Measurements from ENCODE around the gene FAM32A.
A peak's percentile ranks its signal among the peaks of the same experiment; 100 is the strongest.

The FAM32A gene

GRCh38 chr19:16185123-16185767 lies at the start of gene FAM32A:
FAM32A (plus strand) TSS chr19:16185410; CDS start chr19:16185443, 33 bp downstream.
- peak; percentile 98 for DNase-seq

GRCh38 chr19:16135430-16136127 lies 49.6 kb upstream of the FAM32A start:
- DNase-seq: no peak

GRCh38 chr19:16136185-16136999 lies 48.8 kb upstream of the FAM32A start:
- no peak for DNase-seq

- no peak for DNase-seq
Measured at GRCh38 chr19:16139752-16140151, 45.5 kb upstream of the FAM32A start.

- no peak for DNase-seq
Measured at GRCh38 chr19:16141043-16141442, 44.2 kb upstream of the FAM32A start.

GRCh38 chr19:16142032-16142580 lies 43.1 kb upstream of the FAM32A start:
- no peak for DNase-seq

GRCh38 chr19:16143399-16144215 lies 41.6 kb upstream of the FAM32A start, which contains the start of gene HSH2D:
HSH2D (plus strand) TSS chr19:16143685; CDS start chr19:16148751, 5,066 bp downstream.
- DNase-seq: peak; percentile 8

- no peak for DNase-seq
Measured at GRCh38 chr19:16144216-16144581, 41.0 kb upstream of the FAM32A start.

GRCh38 chr19:16146112-16146511 lies 39.1 kb upstream of the FAM32A start:
- DNase-seq: no peak

- DNase-seq: no peak
Measured at GRCh38 chr19:16148443-16149229, 36.6 kb upstream of the FAM32A start.

- no peak for DNase-seq
Measured at GRCh38 chr19:16153582-16154336, 31.5 kb upstream of the FAM32A start.

- no peak for DNase-seq
Measured at GRCh38 chr19:16154557-16154956, 30.7 kb upstream of the FAM32A start.

- no peak for DNase-seq
Measured at GRCh38 chr19:16155128-16155527, 30.1 kb upstream of the FAM32A start.

- no peak for DNase-seq
Measured at GRCh38 chr19:16156904-16157303, 28.3 kb upstream of the FAM32A start.

GRCh38 chr19:16157601-16158000 lies 27.6 kb upstream of the FAM32A start:
- DNase-seq: no peak

GRCh38 chr19:16159655-16160054 lies 25.6 kb upstream of the FAM32A start:
- DNase-seq: no peak

- no peak for DNase-seq
Measured at GRCh38 chr19:16160445-16160942, 24.7 kb upstream of the FAM32A start.

GRCh38 chr19:16160943-16161560 lies 24.2 kb upstream of the FAM32A start:
- DNase-seq: no peak

- no peak for DNase-seq
Measured at GRCh38 chr19:16161840-16162239, 23.4 kb upstream of the FAM32A start.

- no peak for DNase-seq
Measured at GRCh38 chr19:16164222-16164890, 20.9 kb upstream of the FAM32A start.

All from COR-L47 (cell line).